IMR-90 (cell line): ENCODE data around the gene C1orf159. TPM values are rescaled to one million over a fixed set of nuclear protein-coding genes. Genes with fewer than 3 reads are reported as not detected.
"Not testable (repeated sequence)": the region's sequence is repeated elsewhere in the genome, so short reads cannot be mapped to it uniquely, and the experiment has no call there.

Experiments used
- ATAC-seq: fragments of 200-7000 bp; cut with Tn5 transposase; 2 replicates; pipeline ENCODE4 v1.9.1; 2020; ENCODE audit warnings: low read depth, mild to moderate bottlenecking, moderate library complexity
- BruUV-seq: library from RNA; stranded (reverse); fragments of 400-500 nt; replicated peaks from 2 replicates; lab custom pipeline; 2021; lab: Mats Ljungman, UMichigan
- CTCF ChIA-PET: fragments of 300-600 bp; formaldehyde crosslinking; extraction: SDS; loops from one replicate; lab custom pipeline; 2021; ENCODE audit warnings: antibody characterized with exemption; lab: Yijun Ruan, JAX
- POLR2A ChIA-PET: fragments of 300-600 bp; sonication (Branson Sonifier 250); formaldehyde crosslinking; loops from one replicate; lab custom pipeline; 2022; ENCODE audit warnings: antibody characterized with exemption; ENCODE audit not compliant: unreplicated experiment; lab: Charles Lee
- DNase-seq: peaks from one replicate; pipeline ENCODE4 v3.0.0; 2013
- H2AFZ ChIP-seq: replicated peaks from 2 replicates; pipeline ENCODE3; 2013; ENCODE audit warnings: low read length, mild to moderate bottlenecking; ENCODE audit not compliant: poor library complexity
- H2AK5ac ChIP-seq: 2 replicates; pipeline ENCODE4 v1.6.1; 2013; ENCODE audit warnings: low read depth, low read length, inconsistent platforms
- H2AK9ac ChIP-seq: replicated peaks from 2 replicates; pipeline ENCODE3; 2013; ENCODE audit warnings: mild to moderate bottlenecking, low read depth, low read length, moderate library complexity; ENCODE audit not compliant: poor library complexity
- H2BK120ac ChIP-seq: 2 replicates; pipeline ENCODE4 v1.6.1; 2013; ENCODE audit warnings: low read depth, low read length, inconsistent platforms
- H2BK15ac ChIP-seq: 3 replicates; pipeline ENCODE4 v1.6.1; 2013; ENCODE audit warnings: low read depth, low read length, inconsistent platforms
- H2BK20ac ChIP-seq: 2 replicates; pipeline ENCODE4 v1.6.1; 2013; ENCODE audit warnings: low read depth, mild to moderate bottlenecking, inconsistent platforms, low read length, moderate library complexity
- H2BK5ac ChIP-seq: 2 replicates; pipeline ENCODE4 v1.6.1; 2013; ENCODE audit warnings: mild to moderate bottlenecking, low read depth, low read length, inconsistent platforms; ENCODE audit not compliant: poor library complexity, severe bottlenecking
- H3K14ac ChIP-seq: replicated peaks from 2 replicates; pipeline ENCODE4 v1.6.1; 2013; ENCODE audit warnings: low read depth, low read length, inconsistent platforms
- H3K18ac ChIP-seq: 2 replicates; pipeline ENCODE4 v1.6.1; 2013; ENCODE audit warnings: low read depth, low read length, control low read depth
- H3K23ac ChIP-seq: 2 replicates; pipeline ENCODE4 v1.6.1; 2013; ENCODE audit warnings: low read depth, low read length, inconsistent platforms
- H3K27ac ChIP-seq: 2 replicates; pipeline ENCODE4 v1.5.1; 2013; ENCODE audit warnings: mild to moderate bottlenecking, control low read depth, low read length; ENCODE audit not compliant: insufficient read depth
- H3K27me3 ChIP-seq: 2 replicates; pipeline ENCODE4 v1.6.1; 2013; ENCODE audit warnings: low read length; ENCODE audit not compliant: control insufficient read depth, insufficient read depth
- H3K36me3 ChIP-seq: 2 replicates; pipeline ENCODE4 v1.6.1; 2013; ENCODE audit warnings: low read length, mixed read lengths; ENCODE audit not compliant: control insufficient read depth, insufficient read depth
- H3K4ac ChIP-seq: 2 replicates; pipeline ENCODE4 v1.6.1; 2013; ENCODE audit warnings: low read depth, low read length, inconsistent platforms
- H3K4me1 ChIP-seq: 2 replicates; pipeline ENCODE4 v1.6.1; 2013; ENCODE audit warnings: low read length, mixed read lengths; ENCODE audit not compliant: control insufficient read depth, insufficient read depth
- H3K4me2 ChIP-seq: 2 replicates; pipeline ENCODE4 v1.6.1; 2013; ENCODE audit warnings: low read depth, mild to moderate bottlenecking, control low read depth, low read length, moderate library complexity
- H3K4me3 ChIP-seq: 2 replicates; pipeline ENCODE4 v1.5.1; 2013; ENCODE audit warnings: low read depth, mild to moderate bottlenecking, control low read depth, low read length, moderate library complexity; ENCODE audit not compliant: insufficient read depth
- H3K56ac ChIP-seq: 2 replicates; pipeline ENCODE4 v1.6.1; 2013; ENCODE audit warnings: low read length, inconsistent platforms; ENCODE audit not compliant: insufficient read depth; ENCODE audit errors: extremely low read depth
- H3K79me1 ChIP-seq, 2 experiments: 2 replicates each; pipeline ENCODE4 v1.6.1; 2013; ENCODE audit warnings: low read length in 2 of 2, inconsistent platforms in 1 of 2, low read depth in 1 of 2
- H3K9ac ChIP-seq: 2 replicates; pipeline ENCODE4 v1.6.1; 2013; ENCODE audit warnings: low read depth, low read length, control low read depth
- H3K9me1 ChIP-seq: 2 replicates; pipeline ENCODE4 v1.6.1; 2013; ENCODE audit warnings: low read length, inconsistent platforms; ENCODE audit not compliant: insufficient read depth
- H3K9me3 ChIP-seq: 2 replicates; pipeline ENCODE4 v1.6.1; 2013; ENCODE audit warnings: low read length; ENCODE audit not compliant: control insufficient read depth, insufficient read depth
- H4K20me1 ChIP-seq: 2 replicates; pipeline ENCODE4 v1.6.1; 2013; ENCODE audit warnings: low read length, inconsistent platforms; ENCODE audit not compliant: insufficient read depth
- H4K5ac ChIP-seq: 2 replicates; pipeline ENCODE4 v1.6.1; 2013; ENCODE audit warnings: mild to moderate bottlenecking, low read depth, low read length, control low read depth
- H4K8ac ChIP-seq, 2 experiments: 2 replicates each; pipeline ENCODE4 v1.6.1; 2013; ENCODE audit warnings: low read depth in 2 of 2, low read length in 2 of 2, control low read depth in 1 of 2, inconsistent platforms in 1 of 2
- H4K91ac ChIP-seq: 2 replicates; pipeline ENCODE4 v1.6.1; 2013; ENCODE audit warnings: low read depth, low read length, inconsistent platforms; ENCODE audit not compliant: insufficient read depth
- BHLHE40 ChIP-seq: fragments of 150-350 bp; IDR thresholded peaks from 2 replicates; pipeline ENCODE4 v1.6.1; 2016; ENCODE audit warnings: mild to moderate bottlenecking, low read depth, low read length
- CEBPB ChIP-seq: IDR thresholded peaks from 2 replicates; pipeline ENCODE4 v1.6.1; 2012; ENCODE audit warnings: low read depth, low read length, improper control_type of control experiment
- MAZ ChIP-seq: IDR thresholded peaks from 2 replicates; pipeline ENCODE4 v1.6.1; 2012; ENCODE audit warnings: low read depth, mild to moderate bottlenecking, low read length, improper control_type of control experiment, moderate library complexity, borderline replicate concordance
- MXI1 ChIP-seq: IDR thresholded peaks from 2 replicates; pipeline ENCODE4 v1.6.1; 2012; ENCODE audit warnings: low read depth, mild to moderate bottlenecking, low read length, moderate library complexity, borderline replicate concordance
- NFE2L2 ChIP-seq: fragments of 150-350 bp; IDR thresholded peaks from 2 replicates; pipeline ENCODE4 v1.6.1; 2016; ENCODE audit warnings: low read depth, mild to moderate bottlenecking, low read length
- POLR2A ChIP-seq: IDR thresholded peaks from 2 replicates; pipeline ENCODE4 v1.6.1; 2012; ENCODE audit warnings: mild to moderate bottlenecking, low read depth, low read length
- RCOR1 ChIP-seq: IDR thresholded peaks from 2 replicates; pipeline ENCODE4 v1.6.1; 2012; ENCODE audit warnings: mild to moderate bottlenecking, low read length, improper control_type of control experiment; ENCODE audit not compliant: insufficient replicate concordance
- USF2 ChIP-seq: fragments of 150-350 bp; IDR thresholded peaks from 2 replicates; pipeline ENCODE4 v1.6.1; 2017; ENCODE audit warnings: mild to moderate bottlenecking, antibody characterized with exemption, low read length, low read depth
- WGBS, 2 experiments: methylation state at CpG; one replicate each; pipeline versions ENCODE4 v1.1.5 to v1.1.7; 2013; ENCODE audit warnings: missing lambda C conversion rate in 2 of 2; ENCODE audit not compliant: insufficient read length in 1 of 2; ENCODE audit errors: extremely low coverage in 2 of 2; 5-methylcytosine and 5-hydroxymethylcytosine counted together
- dilution Hi-C: fragments of 300-500 bp; cut with HindIII; formaldehyde crosslinking; loops from one replicate; pipeline ENCODE4 v1.14.3; 2018; ENCODE audit warnings: low sequenced_read_pairs; ENCODE audit not compliant: unreplicated experiment
- in situ Hi-C: fragments of 300-500 bp; cut with MboI; formaldehyde crosslinking; loops from 3 replicates; pipeline ENCODE4 v1.14.3; 2019; ENCODE audit warnings: low sequenced_read_pairs, inconsistent platforms, mixed read lengths
- intact Hi-C: fragments of 100-400 bp; cut with micrococcal nuclease; formaldehyde crosslinking; loops from 2 replicates; pipeline ENCODE4 v1.10.0; 2022
- polyA plus RNA-seq, 3 experiments: library from polyadenylated mRNA; depleted of rRNA; stranded (reverse); fragments of >200 nt; gene quantifications; 2 replicates each; pipeline ENCODE4 v1.2.3, GENCODE V29; 2012; ENCODE audit warnings: low replicate concordance in 1 of 3
- total RNA-seq: library from RNA; depleted of rRNA; stranded (reverse); fragments of >200 nt; gene quantifications from 2 replicates; pipeline ENCODE4 v1.2.3, GENCODE V29; 2012

C1orf159 gene
- total and polyA plus RNA-seq, 2 of the 4 experiments (the other 2 are of a cell fraction), result 2.9 to 12.6 TPM

DNA sequence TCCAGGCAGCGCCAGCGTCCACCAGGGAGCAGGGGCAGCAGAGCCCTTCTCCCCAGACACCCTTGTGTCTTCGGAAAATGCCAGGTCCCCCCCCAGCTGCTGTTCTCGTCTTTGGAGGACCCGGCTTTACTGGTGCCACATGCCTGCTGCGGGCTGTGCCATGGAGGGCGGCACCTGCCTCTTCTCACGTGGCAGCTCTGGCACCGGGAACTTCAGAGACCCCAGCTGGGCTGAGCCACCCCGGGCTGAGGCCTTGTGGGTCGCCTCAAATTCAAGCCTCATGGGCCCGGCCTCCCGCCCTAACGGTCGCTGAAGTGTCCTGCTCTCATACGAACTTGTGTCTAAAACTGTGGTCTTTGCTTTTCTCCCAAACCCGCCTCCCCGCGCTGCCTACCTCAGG lies 27.0 kb upstream of the C1orf159 start:
- Histone ChIP-seq H4K91ac (no peak overlapping the region), H3K27me3 (peaks cover 13% of the 10 kb centered on the region), H3K4ac (no peak overlapping the region), H3K9ac (no peak overlapping the region), H3K4me2 (no peak overlapping the region), H2AK5ac (no peak overlapping the region), H3K4me1 (no peaks in the 10 kb centered on the region), H3K9me3 (no peaks in the 10 kb centered on the region), H3K14ac (no peak overlapping the region), H2AFZ (no peak overlapping the region), H3K27ac (no peak overlapping the region), H4K5ac (no peak overlapping the region), H2BK15ac (no peak overlapping the region), H3K79me1 (no peaks in the 10 kb centered on the region), H3K23ac (no peak overlapping the region), H3K4me3 (no peak overlapping the region), H2BK120ac (no peak overlapping the region), H3K56ac (no peak overlapping the region), H4K8ac (no peak overlapping the region), H3K9me1 (no peaks in the 10 kb centered on the region), H2BK5ac (no peak overlapping the region), H2AK9ac (peak overlapping the region; percentile 16), H3K18ac (no peak overlapping the region), H2BK20ac (no peak overlapping the region), H3K36me3 (no peaks in the 10 kb centered on the region), H4K20me1 (no peaks in the 10 kb centered on the region)
- in situ Hi-C loops, result no loop called here
- ChIA-PET CTCF (no interaction called here), POLR2A (no interaction called here)
- dilution Hi-C loops, result no loop called here
- intact Hi-C loops, result no loop called here
- 84% methylated on average over 12 of the region's 19 CpGs; no CpG with 5 or more reads in 1 of the 2 experiments for WGBS, 2 experiments
- DNase-seq, result no peak
- BruUV-seq, result no TSS peak
- no peak for TF ChIP-seq RCOR1
- TF ChIP-seq MAZ, result no peak
- TF ChIP-seq MXI1, result no peak
- TF ChIP-seq NFE2L2, result no peak
- TF ChIP-seq CEBPB, result no peak
- TF ChIP-seq USF2, result no peak
- TF ChIP-seq BHLHE40, result no peak
- TF ChIP-seq POLR2A, result no peak
- no peak for ATAC-seq

DNA sequence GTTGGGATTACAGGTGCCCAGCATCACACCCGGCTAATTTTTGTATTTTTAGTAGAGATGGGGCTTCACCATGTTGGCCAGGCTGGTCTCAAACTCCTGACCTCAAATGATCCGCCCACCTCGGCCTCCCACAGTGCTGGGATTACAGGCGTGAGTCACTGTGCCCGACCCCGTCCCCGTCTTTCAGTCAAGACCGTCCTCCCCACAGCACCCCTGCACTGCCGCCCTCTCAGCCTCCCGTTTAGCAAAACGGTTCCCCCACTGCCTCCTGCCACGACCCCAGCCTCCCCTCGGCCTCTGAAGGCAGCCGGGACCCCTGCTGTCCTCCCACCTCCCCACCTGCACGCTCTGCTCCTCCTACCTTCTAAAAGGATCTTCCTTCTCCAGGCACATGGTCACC lies 26.5 kb upstream of the C1orf159 start:
- H3K4me3 ChIP-seq, ATAC-seq, H2BK20ac ChIP-seq, H3K4me1 ChIP-seq, H4K91ac ChIP-seq, H3K9me1 ChIP-seq, H3K14ac ChIP-seq, H2BK5ac ChIP-seq, H4K8ac ChIP-seq, BruUV-seq, POLR2A ChIA-PET, H3K56ac ChIP-seq, H3K27ac ChIP-seq, in situ Hi-C loops, CTCF ChIA-PET, H3K9me3 ChIP-seq, H2BK15ac ChIP-seq, H3K4ac ChIP-seq, H3K18ac ChIP-seq, DNase-seq, H2AFZ ChIP-seq, H3K4me2 ChIP-seq, H3K79me1 ChIP-seq, H3K23ac ChIP-seq, H4K5ac ChIP-seq, H3K36me3 ChIP-seq, dilution Hi-C loops, H2AK5ac ChIP-seq, H2BK120ac ChIP-seq, H3K9ac ChIP-seq, intact Hi-C loops, H4K20me1 ChIP-seq: not testable (repeated sequence)
- Histone ChIP-seq H3K27me3 (peaks cover 18% of the 10 kb centered on the region), H2AK9ac (peak overlapping the region; percentile 16)
- WGBS, 2 experiments, result 45% methylated on average over 9 of the region's 15 CpGs; no CpG with 5 or more reads in 1 of the 2 experiments
